Suppressor macrophage treated with lipopolysaccharide for 4 hours (primary cell): ENCODE data around the gene CD247.

Experiments
- DNase-seq: peaks from one replicate; pipeline ENCODE4 v3.0.0-alpha.2; 2020

CD247 gene

GRCh38 chr1:167400359-167400953, 117.9 kb downstream of the CD247 start:
- no peak for DNase-seq

DNA sequence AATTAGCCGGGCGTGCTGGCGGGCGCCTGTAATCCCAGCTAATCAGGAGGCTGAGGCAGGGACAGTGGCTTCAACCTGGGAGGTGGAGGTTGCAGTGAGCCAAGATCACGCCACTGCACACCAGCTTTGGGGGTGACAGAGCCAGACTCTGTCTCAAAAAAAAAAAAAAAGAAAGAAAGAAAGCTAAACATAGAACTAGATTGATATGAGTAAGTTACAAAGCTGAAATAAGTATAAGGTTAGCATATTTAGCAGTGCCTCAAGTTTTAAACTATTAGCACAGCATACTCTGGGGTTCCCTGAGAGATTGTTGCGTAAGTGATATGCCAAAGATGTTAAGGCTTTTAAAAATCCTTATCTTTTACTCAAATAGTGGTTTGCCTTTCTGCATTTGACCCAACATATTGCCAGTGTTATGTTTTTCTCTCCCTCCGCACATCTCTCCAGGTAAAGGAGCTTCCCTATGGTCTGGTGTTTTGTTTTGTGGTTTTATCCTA, 126.1 kb downstream of the CD247 start:
- no peak for DNase-seq

GRCh38 chr1:167388976-167389375, 129.4 kb downstream of the CD247 start:
- DNase-seq, result no peak

- DNase-seq, result peak; percentile 67
These were observed 130.9 kb downstream of the CD247 start for GRCh38 chr1:167387251-167387910.
